ENCODE results near the gene CCDC191.

CCDC191 gene

DNA sequence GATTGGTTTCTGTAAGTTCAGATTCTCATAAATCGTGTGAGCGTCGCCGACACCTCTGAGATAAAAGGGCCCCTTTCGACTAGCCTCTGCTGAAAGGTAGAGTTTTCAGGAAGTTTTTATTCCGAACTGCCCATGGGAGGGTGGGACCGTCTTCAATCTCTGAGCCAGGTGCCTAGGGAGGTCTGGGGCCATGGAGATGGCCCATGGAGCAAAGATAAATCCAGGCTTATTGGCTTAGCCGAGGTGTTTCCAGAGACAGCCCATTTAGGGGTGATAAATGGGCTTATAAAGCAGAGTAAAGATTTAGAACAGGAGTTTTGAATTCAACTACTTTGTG lies 653 bp upstream of the CCDC191 start:
- no peak for DNase-seq (ENCODE audit: low read depth in 2 of 2)

GRCh38 chr3:114052216-114052615 lies 4.1 kb downstream of the CCDC191 start:
- no peak for DNase-seq (ENCODE audit: low read depth in 2 of 2)

DNA sequence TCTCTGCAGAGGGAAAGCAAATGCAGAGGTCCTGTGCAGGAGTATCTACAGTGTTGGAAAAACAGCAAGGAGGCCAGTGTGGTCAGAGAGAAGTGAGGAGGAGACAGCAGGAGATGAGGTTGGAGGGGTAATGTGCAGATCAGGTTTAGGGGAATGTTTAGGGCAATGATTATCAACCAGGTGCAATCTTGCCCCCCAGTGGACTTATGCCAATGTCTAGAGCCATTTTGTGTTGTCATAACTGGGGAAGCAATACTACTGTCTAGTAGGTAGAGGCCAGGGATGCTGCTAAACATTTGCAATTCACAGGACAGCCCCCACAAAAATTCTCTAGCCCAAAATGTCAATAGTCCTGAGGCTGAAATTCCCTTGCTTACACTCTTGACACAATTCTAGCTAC lies 13.1 kb downstream of the CCDC191 start:
- no peak for DNase-seq (ENCODE audit: low read depth in 2 of 2)

DNA sequence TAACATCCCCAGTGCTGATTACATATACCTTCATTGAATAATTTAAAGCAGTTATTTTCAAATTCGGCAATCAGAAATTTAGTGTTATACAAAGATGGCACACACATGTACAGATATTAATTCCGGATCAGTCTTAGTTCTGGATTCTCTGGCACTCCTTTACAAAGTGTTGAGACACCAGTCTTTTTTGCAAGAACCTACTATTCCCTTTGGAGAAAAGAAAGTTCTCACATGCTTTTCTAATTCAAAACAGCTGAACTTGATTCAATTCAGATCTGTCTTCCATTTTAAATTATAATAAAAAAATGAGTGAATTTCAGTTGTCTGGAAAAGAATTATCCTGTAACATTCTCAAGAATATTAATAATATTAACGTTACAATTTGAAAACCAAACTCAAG lies 20.4 kb downstream of the CCDC191 start:
- no peak for DNase-seq (ENCODE audit: low read depth in 2 of 2)

DNA sequence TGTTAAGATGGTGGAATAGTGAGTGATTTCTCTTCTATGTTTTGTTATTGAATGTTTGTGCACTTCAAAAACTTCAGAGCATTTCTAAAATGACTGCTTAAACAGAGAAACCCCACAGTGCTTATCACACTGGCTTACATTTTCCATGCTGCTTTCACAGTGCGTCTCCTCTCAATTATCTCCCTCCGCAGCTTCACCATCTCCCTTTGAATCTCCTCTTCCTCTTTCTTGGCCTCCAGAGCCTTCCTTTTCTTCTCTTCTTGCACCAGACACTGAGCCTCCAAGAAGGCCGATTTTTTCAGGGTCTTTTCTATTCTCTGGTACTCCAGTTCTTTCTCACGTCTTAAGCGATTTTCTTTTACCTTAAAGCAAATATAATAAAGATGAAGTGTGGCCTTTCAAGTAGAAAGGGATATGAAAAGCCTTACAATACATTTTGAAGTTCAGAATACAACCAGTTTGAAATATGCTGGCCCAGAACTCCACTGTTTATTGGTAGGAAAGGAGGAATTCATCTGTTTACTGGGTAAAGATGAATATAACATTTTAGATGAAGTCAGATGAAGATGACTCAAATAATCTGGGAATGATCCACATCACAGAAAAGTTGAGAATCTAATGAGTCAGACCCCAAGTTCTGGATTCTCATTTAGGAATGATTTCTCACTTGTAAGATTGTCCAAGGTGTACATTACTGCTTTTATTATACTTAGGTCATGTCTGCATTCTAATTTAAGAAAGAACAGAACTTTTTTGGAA lies 21.4 kb downstream of the CCDC191 start:
- no peak for DNase-seq (ENCODE audit: low read depth in 2 of 2)

- DNase-seq (ENCODE audit: low read depth in 2 of 2), result no peak
Measured at GRCh38 chr3:114034211-114034610, 22.1 kb downstream of the CCDC191 start.

- no peak for DNase-seq (ENCODE audit: low read depth in 2 of 2)
Measured at GRCh38 chr3:114033721-114034120, 22.6 kb downstream of the CCDC191 start.

- no peak for DNase-seq (ENCODE audit: low read depth in 2 of 2)
Measured at GRCh38 chr3:114026331-114026730, 30.0 kb downstream of the CCDC191 start.

GRCh38 chr3:114025451-114025850 lies 30.9 kb downstream of the CCDC191 start:
- no peak for DNase-seq (ENCODE audit: low read depth in 2 of 2)

DNA sequence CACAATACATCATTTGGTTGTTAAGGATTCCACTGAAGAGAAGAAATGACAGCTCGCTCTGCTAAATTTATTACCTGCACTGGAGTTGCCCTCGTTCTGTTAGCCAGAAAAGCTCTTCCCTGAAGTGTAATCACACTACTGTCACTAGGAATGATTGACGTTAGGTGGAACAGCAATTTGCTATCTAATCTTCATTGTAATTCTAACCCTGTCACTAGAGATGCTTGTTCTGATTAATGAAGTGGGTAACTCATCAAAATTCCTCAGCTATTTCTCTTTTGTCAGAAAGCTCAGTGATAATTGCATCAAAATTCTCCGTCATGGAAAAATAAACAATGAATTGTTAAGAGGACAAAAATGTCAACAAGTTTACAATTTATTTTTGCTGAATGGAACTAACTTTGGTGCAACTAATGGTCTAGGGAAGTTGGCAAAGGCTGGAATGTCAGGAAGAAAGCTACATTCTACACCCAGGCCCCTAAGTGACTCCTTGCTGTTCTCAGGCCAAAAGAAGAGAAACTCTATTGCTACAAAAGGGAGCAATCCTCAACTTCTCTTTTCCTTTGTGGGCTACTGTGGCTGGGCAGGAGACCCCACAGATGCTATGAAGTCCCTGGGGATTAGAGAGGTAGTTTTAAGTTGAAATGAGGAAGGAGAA lies 34.1 kb downstream of the CCDC191 start:
- DNase-seq (ENCODE audit: low read depth in 2 of 2), result no peak

GRCh38 chr3:114020907-114021306 lies 35.4 kb downstream of the CCDC191 start:
- DNase-seq (ENCODE audit: low read depth in 2 of 2), result no peak

DNA sequence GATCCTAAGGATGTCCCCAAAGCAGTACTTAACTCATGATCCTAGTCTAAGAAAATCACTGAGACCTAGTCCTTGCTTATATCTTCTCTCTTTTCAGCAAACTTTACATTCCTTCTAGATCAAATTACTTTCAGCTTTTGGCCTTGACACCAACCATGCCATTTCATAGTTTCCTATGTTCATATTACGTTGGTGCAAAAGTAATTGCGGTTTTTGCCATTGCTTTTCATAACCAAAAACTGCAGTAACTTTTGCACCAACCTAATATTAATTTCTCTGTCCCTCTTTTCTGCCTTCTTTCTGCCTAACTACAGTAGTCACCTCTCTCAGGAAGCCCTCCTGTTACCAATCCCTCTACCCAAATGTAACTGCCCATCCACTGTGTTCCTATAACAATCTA lies 36.8 kb downstream of the CCDC191 start:
- no peak for DNase-seq (ENCODE audit: low read depth in 2 of 2)

GRCh38 chr3:114014211-114014610 lies 42.1 kb downstream of the CCDC191 start:
- no peak for DNase-seq (ENCODE audit: low read depth in 2 of 2)

GRCh38 chr3:114011059-114011797 lies 45.1 kb downstream of the CCDC191 start:
- DNase-seq (ENCODE audit: low read depth in 2 of 2), result no peak

GRCh38 chr3:114005481-114005880 lies 50.8 kb downstream of the CCDC191 start:
- no peak for DNase-seq (ENCODE audit: low read depth in 2 of 2)

- DNase-seq (ENCODE audit: low read depth in 2 of 2), result no peak
Measured at GRCh38 chr3:113985541-113985940, 70.8 kb downstream of the CCDC191 start.

GRCh38 chr3:113983544-113983943 lies 72.8 kb downstream of the CCDC191 start:
- DNase-seq (ENCODE audit: low read depth in 2 of 2), result no peak

DNA sequence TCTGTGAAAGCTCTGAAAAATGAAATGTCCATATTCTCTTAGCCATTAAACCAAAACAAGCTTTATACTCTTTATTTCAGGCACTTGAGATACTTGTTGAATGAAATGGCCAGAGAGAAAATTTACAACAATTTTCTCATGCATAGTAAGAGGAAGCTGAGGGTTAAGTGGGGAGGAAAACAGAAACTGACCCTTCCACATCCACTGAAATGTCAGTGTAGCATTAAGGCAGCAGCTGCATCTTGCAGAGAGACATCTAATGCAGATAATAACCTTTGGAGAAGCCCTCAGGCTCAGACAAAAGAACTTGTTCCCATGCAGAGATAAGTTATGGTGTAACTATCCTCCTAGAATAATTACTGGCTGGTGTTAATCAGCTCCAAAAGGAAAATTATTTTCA lies 74.5 kb downstream of the CCDC191 start:
- DNase-seq (ENCODE audit: low read depth in 2 of 2), result no peak

DNA sequence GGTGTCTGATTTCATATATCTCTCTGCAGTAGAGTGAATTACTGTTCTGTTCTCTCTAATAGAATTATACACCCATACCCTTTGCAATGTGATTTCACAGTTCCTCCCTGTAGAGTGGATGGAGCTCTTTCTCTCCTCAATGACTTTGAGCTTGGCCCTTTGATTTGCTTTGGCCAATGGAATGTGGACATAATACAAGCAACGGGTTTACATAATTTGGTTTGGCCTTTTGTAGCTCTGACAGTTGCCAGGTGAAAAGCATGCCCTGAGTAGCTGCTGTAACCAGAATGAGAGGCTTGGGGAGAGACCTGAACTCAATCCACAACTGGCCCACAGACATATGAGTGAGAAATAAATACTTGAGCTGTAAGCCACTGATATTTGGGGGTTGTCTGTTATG lies 76.4 kb downstream of the CCDC191 start:
- DNase-seq (ENCODE audit: low read depth in 2 of 2), result no peak

DNA sequence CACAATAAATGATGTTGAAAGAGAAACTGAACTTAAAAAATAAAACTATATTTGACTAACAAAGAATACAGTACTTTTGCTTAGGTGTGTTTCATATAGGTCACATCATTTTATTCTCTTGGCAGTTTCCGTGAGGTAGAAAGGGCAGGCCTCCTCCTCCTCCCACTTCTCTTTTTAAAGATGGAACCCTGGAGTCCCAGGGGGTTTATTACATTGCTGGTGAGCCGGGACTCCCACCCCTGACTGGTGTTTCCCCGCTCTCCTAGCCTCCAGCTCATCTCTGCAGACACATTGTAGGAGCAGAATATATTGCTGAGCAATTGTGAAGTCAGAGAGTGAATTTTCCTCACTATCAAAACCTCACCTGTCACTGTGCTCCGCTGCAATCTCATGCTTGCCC lies 78.5 kb downstream of the CCDC191 start:
- DNase-seq (ENCODE audit: low read depth in 2 of 2), result no peak

- DNase-seq (ENCODE audit: low read depth in 2 of 2), result no peak
Measured at GRCh38 chr3:113968986-113969385, 87.3 kb downstream of the CCDC191 start.

GRCh38 chr3:113966172-113966571 lies 90.2 kb downstream of the CCDC191 start:
- DNase-seq (ENCODE audit: low read depth in 2 of 2), result no peak

- no peak for DNase-seq (ENCODE audit: low read depth in 2 of 2)
Measured at GRCh38 chr3:113963879-113964278, 92.4 kb downstream of the CCDC191 start.

Measured in stimulated activated CD4-positive, alpha-beta T cell treated with anti-CD3 and anti-CD28 coated beads, Interleukin-1b, Interleukin-23, amount 100 ng/mL, for 1 hour (primary cell).